ENCODE data around the gene DR1. TPM values are rescaled to one million over a fixed set of nuclear protein-coding genes. Genes with fewer than 3 reads are reported as not detected.

The DR1 gene
- total RNA-seq, 1 experiment from 2014 or later: 104 TPM

DNA sequence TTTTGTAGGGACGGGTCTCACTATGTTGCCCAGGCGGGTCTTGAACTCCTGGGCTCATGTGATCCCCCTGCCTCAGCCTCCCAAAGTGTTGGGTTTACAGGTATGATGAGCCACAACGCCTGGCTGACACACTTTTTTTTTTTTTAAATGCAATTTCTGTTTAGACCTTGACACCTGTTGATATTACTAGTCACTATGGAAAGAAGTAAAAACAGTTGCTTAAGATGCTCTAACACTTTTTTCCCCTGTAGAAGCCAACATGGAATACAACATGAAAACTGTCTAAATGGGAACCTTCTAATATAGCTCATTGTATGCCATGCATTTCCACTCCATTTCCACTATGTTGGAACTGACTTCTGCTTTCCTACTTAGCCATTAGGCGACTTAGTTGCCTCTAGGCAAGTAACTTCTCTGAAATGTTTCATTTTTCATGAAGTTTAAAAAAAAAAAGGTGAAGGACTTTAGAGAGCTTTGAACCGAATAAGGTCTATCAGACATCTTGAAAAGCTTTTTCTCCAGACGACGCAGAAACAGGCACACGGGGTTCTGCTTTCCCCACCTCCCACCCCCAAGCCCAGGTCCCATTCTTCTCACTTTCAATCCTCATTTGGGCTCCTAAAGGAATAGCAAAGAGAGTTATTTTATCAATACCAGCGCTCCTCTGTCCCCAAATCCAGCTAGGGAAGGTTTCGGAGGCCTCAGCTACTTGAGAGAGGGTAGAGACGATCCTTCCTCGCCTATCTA lies 648 bp upstream of the DR1 start:
- no peaks in the 10 kb centered on the region for H3K9me3 Mint-ChIP-seq (ENCODE audit: unreplicated experiment)
- peaks cover 5% of the 10 kb centered on the region for H3K4me1 Mint-ChIP-seq (ENCODE audit: insufficient read depth, unreplicated experiment)
- intact Hi-C loops (cut with micrococcal nuclease): loop anchor here (1.0 to 10.0 kb wide), 3 partner anchors 41 to 263 kb away; partner anchors contain the start of genes CCDC18 and TMED5
- ChIA-PET CTCF (interaction anchor here (0.6 to 2.7 kb wide), 6 partner anchors 9 to 66 kb away, joined by 4 to 15 read pairs (median 5); no protein-coding TSS in a partner anchor), POLR2A (interaction anchor here (0.6 to 23.9 kb wide), 29 partner anchors 9 to 956 kb away, joined by 3 to 750 read pairs (median 4); partner anchors contain the start of genes FNBP1L and MTF2)
- peak; percentile 33 for DNase-seq (ENCODE audit: unreplicated experiment)
- no peaks in the 10 kb centered on the region for H3K27me3 Mint-ChIP-seq (ENCODE audit: insufficient read depth, unreplicated experiment)
- BruUV-seq (replicated peaks): TSS peak; percentile 86
- H3K36me3 Mint-ChIP-seq (ENCODE audit: insufficient read depth, unreplicated experiment): peaks cover 13% of the 10 kb centered on the region
- H3K4me3 Mint-ChIP-seq (ENCODE audit: unreplicated experiment): peak overlapping the region; percentile 98
- H3K27ac Mint-ChIP-seq (ENCODE audit: low read depth, unreplicated experiment): peak overlapping the region; percentile 98
- TF ChIP-seq, protein P1, sequence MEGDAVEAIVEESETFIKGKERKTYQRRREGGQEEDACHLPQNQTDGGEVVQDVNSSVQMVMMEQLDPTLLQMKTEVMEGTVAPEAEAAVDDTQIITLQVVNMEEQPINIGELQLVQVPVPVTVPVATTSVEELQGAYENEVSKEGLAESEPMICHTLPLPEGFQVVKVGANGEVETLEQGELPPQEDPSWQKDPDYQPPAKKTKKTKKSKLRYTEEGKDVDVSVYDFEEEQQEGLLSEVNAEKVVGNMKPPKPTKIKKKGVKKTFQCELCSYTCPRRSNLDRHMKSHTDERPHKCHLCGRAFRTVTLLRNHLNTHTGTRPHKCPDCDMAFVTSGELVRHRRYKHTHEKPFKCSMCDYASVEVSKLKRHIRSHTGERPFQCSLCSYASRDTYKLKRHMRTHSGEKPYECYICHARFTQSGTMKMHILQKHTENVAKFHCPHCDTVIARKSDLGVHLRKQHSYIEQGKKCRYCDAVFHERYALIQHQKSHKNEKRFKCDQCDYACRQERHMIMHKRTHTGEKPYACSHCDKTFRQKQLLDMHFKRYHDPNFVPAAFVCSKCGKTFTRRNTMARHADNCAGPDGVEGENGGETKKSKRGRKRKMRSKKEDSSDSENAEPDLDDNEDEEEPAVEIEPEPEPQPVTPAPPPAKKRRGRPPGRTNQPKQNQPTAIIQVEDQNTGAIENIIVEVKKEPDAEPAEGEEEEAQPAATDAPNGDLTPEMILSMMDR (IDR thresholded peaks at IDR 0.05; ENCODE audit: unreplicated experiment): no peak

DNA sequence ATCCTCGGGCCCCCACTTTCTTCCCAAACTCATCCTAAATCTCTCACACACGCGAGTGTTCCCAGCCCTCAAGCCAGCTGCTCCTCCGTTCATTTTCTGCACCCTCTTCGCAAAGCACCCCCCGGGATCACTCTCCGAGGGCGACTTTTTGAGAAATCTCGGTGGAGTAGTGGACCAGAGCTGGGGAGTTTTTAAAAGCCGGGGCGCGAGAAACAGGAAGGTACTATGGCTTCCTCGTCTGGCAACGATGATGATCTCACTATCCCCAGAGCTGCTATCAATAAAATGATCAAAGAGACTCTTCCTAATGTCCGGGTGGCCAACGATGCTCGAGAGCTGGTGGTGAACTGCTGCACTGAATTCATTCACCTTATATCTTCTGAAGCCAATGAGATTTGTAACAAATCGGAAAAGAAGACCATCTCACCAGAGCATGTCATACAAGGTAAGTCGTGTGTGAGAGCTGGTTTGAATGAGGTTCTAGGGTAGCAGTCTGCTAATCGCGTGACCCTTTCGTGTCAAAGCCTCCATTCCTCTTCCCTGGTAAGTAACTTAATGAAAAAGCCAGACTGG lies 800 bp downstream of the DR1 start:
- DNase-seq (ENCODE audit: unreplicated experiment): peak; percentile 43
- Mint-ChIP-seq H3K36me3 (ENCODE audit: insufficient read depth, unreplicated experiment) (peaks cover 13% of the 10 kb centered on the region), H3K9me3 (ENCODE audit: unreplicated experiment) (no peaks in the 10 kb centered on the region), H3K4me3 (ENCODE audit: unreplicated experiment) (peak overlapping the region; percentile 98), H3K27ac (ENCODE audit: low read depth, unreplicated experiment) (peak overlapping the region; percentile 98), H3K27me3 (ENCODE audit: insufficient read depth, unreplicated experiment) (no peaks in the 10 kb centered on the region), H3K4me1 (ENCODE audit: insufficient read depth, unreplicated experiment) (peaks cover 5% of the 10 kb centered on the region)
- intact Hi-C loops (cut with micrococcal nuclease): loop anchor here (2.0 to 10.0 kb wide), 3 partner anchors 22 to 264 kb away; partner anchors contain the start of genes CCDC18 and TMED5
- POLR2A ChIA-PET: interaction anchor here (0.6 to 23.9 kb wide), 20 partner anchors 10 to 532 kb away, joined by 3 to 750 read pairs (median 4); partner anchors contain the start of genes DNTTIP2, FNBP1L and MTF2
- CTCF ChIA-PET: interaction anchor here (0.6 to 2.7 kb wide), 2 partner anchors 28 to 42 kb away, joined by 5 to 15 read pairs; no protein-coding TSS in a partner anchor
- no TSS peak for BruUV-seq (replicated peaks)
- TF ChIP-seq, protein P1 (IDR thresholded peaks at IDR 0.05; ENCODE audit: unreplicated experiment): no peak

- peak; percentile 18 for DNase-seq (ENCODE audit: unreplicated experiment)
- Mint-ChIP-seq H3K4me1 (ENCODE audit: insufficient read depth, unreplicated experiment) (peaks cover 8% of the 10 kb centered on the region), H3K4me3 (ENCODE audit: unreplicated experiment) (peak overlapping the region; percentile 98), H3K9me3 (ENCODE audit: unreplicated experiment) (no peaks in the 10 kb centered on the region), H3K36me3 (ENCODE audit: insufficient read depth, unreplicated experiment) (peaks cover 13% of the 10 kb centered on the region), H3K27me3 (ENCODE audit: insufficient read depth, unreplicated experiment) (no peaks in the 10 kb centered on the region), H3K27ac (ENCODE audit: low read depth, unreplicated experiment) (peak overlapping the region; percentile 98)
- no TSS peak for BruUV-seq (replicated peaks)
- POLR2A ChIA-PET: interaction anchor here (0.6 to 23.9 kb wide), 11 partner anchors 11 to 499 kb away, joined by 3 to 750 read pairs (median 5); partner anchors contain the start of genes FNBP1L and MTF2
- intact Hi-C loops (cut with micrococcal nuclease): loop anchor here (2.0 to 10.0 kb wide), 3 partner anchors 23 to 265 kb away; partner anchors contain the start of genes CCDC18 and TMED5
- CTCF ChIA-PET: interaction anchor here (0.8 to 2.7 kb wide), 2 partner anchors 43 kb away, joined by 3 to 15 read pairs; no protein-coding TSS in a partner anchor
- TF ChIP-seq, protein P1 (IDR thresholded peaks at IDR 0.05; ENCODE audit: unreplicated experiment): no peak
Observed at GRCh38 chr1:93347334-93347899, 1.7 kb downstream of the DR1 start.
